Measurements from ENCODE around the gene NDUFV1.

- TF ChIP-seq POLR2A (IDR thresholded peaks at IDR 0.05) (no peak), CTCF (IDR thresholded peaks at IDR 0.05) (no peak), POLR2AphosphoS5 (IDR thresholded peaks at IDR 0.05) (no peak)
Observed at GRCh38 chr11:67599149-67599548, 7.6 kb upstream of the NDUFV1 start.

All from breast epithelium (tissue), 3 donors.